ENCODE measurements around the gene PIP4K2B. TPM values are rescaled to one million over a fixed set of nuclear protein-coding genes. Genes with fewer than 3 reads are reported as not detected.

PIP4K2B gene
- polyA plus RNA-seq, 1 donor from 2014 or later: 164 TPM

GRCh38 chr17:38844261-38844757, 45.0 kb upstream of the PIP4K2B start:
- no peak for TF ChIP-seq SMC3 (conservative IDR thresholded peaks at IDR 0.05; ENCODE audit: poor library complexity)
- TF ChIP-seq EP300 (conservative IDR thresholded peaks at IDR 0.05; ENCODE audit: poor library complexity, severe bottlenecking): no peak
- TF ChIP-seq TAF1 (IDR thresholded peaks at IDR 0.05; ENCODE audit: low read depth): no peak
- TF ChIP-seq, protein P1, sequence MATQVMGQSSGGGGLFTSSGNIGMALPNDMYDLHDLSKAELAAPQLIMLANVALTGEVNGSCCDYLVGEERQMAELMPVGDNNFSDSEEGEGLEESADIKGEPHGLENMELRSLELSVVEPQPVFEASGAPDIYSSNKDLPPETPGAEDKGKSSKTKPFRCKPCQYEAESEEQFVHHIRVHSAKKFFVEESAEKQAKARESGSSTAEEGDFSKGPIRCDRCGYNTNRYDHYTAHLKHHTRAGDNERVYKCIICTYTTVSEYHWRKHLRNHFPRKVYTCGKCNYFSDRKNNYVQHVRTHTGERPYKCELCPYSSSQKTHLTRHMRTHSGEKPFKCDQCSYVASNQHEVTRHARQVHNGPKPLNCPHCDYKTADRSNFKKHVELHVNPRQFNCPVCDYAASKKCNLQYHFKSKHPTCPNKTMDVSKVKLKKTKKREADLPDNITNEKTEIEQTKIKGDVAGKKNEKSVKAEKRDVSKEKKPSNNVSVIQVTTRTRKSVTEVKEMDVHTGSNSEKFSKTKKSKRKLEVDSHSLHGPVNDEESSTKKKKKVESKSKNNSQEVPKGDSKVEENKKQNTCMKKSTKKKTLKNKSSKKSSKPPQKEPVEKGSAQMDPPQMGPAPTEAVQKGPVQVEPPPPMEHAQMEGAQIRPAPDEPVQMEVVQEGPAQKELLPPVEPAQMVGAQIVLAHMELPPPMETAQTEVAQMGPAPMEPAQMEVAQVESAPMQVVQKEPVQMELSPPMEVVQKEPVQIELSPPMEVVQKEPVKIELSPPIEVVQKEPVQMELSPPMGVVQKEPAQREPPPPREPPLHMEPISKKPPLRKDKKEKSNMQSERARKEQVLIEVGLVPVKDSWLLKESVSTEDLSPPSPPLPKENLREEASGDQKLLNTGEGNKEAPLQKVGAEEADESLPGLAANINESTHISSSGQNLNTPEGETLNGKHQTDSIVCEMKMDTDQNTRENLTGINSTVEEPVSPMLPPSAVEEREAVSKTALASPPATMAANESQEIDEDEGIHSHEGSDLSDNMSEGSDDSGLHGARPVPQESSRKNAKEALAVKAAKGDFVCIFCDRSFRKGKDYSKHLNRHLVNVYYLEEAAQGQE (IDR thresholded peaks at IDR 0.05; ENCODE audit: borderline replicate concordance): no peak
- no peak for TF ChIP-seq EZH2 (IDR thresholded peaks at IDR 0.05; ENCODE audit: borderline replicate concordance, insufficient read depth, low read length, poor library complexity, severe bottlenecking)
- no peak for TF ChIP-seq RAD21 (conservative IDR thresholded peaks at IDR 0.05)
- TF ChIP-seq POLR2AphosphoS5 (IDR thresholded peaks at IDR 0.05): no peak
- TF ChIP-seq, protein P2, sequence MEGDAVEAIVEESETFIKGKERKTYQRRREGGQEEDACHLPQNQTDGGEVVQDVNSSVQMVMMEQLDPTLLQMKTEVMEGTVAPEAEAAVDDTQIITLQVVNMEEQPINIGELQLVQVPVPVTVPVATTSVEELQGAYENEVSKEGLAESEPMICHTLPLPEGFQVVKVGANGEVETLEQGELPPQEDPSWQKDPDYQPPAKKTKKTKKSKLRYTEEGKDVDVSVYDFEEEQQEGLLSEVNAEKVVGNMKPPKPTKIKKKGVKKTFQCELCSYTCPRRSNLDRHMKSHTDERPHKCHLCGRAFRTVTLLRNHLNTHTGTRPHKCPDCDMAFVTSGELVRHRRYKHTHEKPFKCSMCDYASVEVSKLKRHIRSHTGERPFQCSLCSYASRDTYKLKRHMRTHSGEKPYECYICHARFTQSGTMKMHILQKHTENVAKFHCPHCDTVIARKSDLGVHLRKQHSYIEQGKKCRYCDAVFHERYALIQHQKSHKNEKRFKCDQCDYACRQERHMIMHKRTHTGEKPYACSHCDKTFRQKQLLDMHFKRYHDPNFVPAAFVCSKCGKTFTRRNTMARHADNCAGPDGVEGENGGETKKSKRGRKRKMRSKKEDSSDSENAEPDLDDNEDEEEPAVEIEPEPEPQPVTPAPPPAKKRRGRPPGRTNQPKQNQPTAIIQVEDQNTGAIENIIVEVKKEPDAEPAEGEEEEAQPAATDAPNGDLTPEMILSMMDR (IDR thresholded peaks at IDR 0.05; ENCODE audit: poor library complexity, severe bottlenecking): no peak
- TF ChIP-seq MXI1 (conservative IDR thresholded peaks at IDR 0.05; ENCODE audit: poor library complexity, severe bottlenecking): no peak
- Histone ChIP-seq H3K27me3 (ENCODE audit: insufficient read depth, low read depth, low read length) (no peaks in the 10 kb centered on the region), H3K79me2 (replicated peaks; ENCODE audit: insufficient read depth, low read length) (no peaks in the 10 kb centered on the region), H3K36me3 (ENCODE audit: insufficient read depth, low read length) (no peaks in the 10 kb centered on the region), H3K9me3 (ENCODE audit: low read length) (no peaks in the 10 kb centered on the region), H3K4me3 (ENCODE audit: low read length) (no peak overlapping the region), H3K27ac (ENCODE audit: low read length) (no peak overlapping the region), H3F3A (ENCODE audit: insufficient read depth, low read length, poor library complexity, severe bottlenecking) (no peaks in the 10 kb centered on the region), H2AFZ (ENCODE audit: low read depth, low read length) (no peak overlapping the region), H4K20me1 (ENCODE audit: insufficient read depth) (no peaks in the 10 kb centered on the region), H3K4me2 (ENCODE audit: low read length) (no peak overlapping the region), H3K9ac (ENCODE audit: low read length) (no peak overlapping the region), H3K9me2 (ENCODE audit: insufficient read depth, low read length) (no peaks in the 10 kb centered on the region)

GRCh38 chr17:38825762-38826247, 26.4 kb upstream of the PIP4K2B start:
- Histone ChIP-seq H3F3A (ENCODE audit: insufficient read depth, low read length, poor library complexity, severe bottlenecking) (no peaks in the 10 kb centered on the region), H3K4me2 (ENCODE audit: low read length) (peak overlapping the region; percentile 99), H3K27me3 (ENCODE audit: insufficient read depth, low read depth, low read length) (no peaks in the 10 kb centered on the region), H4K20me1 (ENCODE audit: insufficient read depth) (no peaks in the 10 kb centered on the region), H3K27ac (ENCODE audit: low read length) (peak overlapping the region; percentile 94), H3K9me2 (ENCODE audit: insufficient read depth, low read length) (no peaks in the 10 kb centered on the region), H2AFZ (ENCODE audit: low read depth, low read length) (peak overlapping the region; percentile 90), H3K9me3 (ENCODE audit: low read length) (no peaks in the 10 kb centered on the region), H3K79me2 (replicated peaks; ENCODE audit: insufficient read depth, low read length) (peaks cover 17% of the 10 kb centered on the region), H3K9ac (ENCODE audit: low read length) (peak overlapping the region; percentile 85), H3K4me3 (ENCODE audit: low read length) (peak overlapping the region; percentile 86), H3K36me3 (ENCODE audit: insufficient read depth, low read length) (no peaks in the 10 kb centered on the region)
- TF ChIP-seq, protein P1 (IDR thresholded peaks at IDR 0.05; ENCODE audit: borderline replicate concordance): no peak
- TF ChIP-seq EP300 (conservative IDR thresholded peaks at IDR 0.05; ENCODE audit: poor library complexity, severe bottlenecking) (no peak), RAD21 (conservative IDR thresholded peaks at IDR 0.05) (no peak), POLR2AphosphoS5 (IDR thresholded peaks at IDR 0.05) (no peak), EZH2 (IDR thresholded peaks at IDR 0.05; ENCODE audit: borderline replicate concordance, insufficient read depth, low read length, poor library complexity, severe bottlenecking) (no peak), MXI1 (conservative IDR thresholded peaks at IDR 0.05; ENCODE audit: poor library complexity, severe bottlenecking) (no peak), TAF1 (IDR thresholded peaks at IDR 0.05; ENCODE audit: low read depth) (no peak), SMC3 (conservative IDR thresholded peaks at IDR 0.05; ENCODE audit: poor library complexity) (no peak)
- TF ChIP-seq, protein P2 (IDR thresholded peaks at IDR 0.05; ENCODE audit: poor library complexity, severe bottlenecking): no peak

All from neural cell (in vitro differentiated cells).